ENCODE data around the gene WFDC12.

Gene WFDC12

DNA sequence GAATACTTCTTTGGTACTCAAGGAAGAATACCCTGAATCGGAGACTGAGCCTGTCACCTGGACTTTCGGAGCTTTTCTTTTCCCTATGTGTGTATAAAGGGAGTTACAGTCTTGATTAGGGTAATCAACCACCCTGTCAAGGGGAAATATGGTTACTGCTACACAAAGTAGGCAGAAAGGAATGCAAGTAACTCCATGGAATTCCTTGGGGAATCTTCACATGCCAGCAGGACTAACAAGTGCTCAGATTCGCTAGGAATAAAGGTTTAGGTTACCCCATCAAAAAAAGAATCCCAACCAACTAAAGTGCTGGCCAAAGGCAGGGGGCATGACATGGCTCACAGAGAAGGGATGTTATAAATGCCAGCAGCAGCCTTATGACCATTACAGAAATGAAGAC is 33.8 kb downstream of the WFDC12 start:
- no peak overlapping the region for H3K4me3 ChIP-seq (ENCODE audit: low read depth, low read length)
- TF ChIP-seq, protein P1, sequence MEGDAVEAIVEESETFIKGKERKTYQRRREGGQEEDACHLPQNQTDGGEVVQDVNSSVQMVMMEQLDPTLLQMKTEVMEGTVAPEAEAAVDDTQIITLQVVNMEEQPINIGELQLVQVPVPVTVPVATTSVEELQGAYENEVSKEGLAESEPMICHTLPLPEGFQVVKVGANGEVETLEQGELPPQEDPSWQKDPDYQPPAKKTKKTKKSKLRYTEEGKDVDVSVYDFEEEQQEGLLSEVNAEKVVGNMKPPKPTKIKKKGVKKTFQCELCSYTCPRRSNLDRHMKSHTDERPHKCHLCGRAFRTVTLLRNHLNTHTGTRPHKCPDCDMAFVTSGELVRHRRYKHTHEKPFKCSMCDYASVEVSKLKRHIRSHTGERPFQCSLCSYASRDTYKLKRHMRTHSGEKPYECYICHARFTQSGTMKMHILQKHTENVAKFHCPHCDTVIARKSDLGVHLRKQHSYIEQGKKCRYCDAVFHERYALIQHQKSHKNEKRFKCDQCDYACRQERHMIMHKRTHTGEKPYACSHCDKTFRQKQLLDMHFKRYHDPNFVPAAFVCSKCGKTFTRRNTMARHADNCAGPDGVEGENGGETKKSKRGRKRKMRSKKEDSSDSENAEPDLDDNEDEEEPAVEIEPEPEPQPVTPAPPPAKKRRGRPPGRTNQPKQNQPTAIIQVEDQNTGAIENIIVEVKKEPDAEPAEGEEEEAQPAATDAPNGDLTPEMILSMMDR (IDR thresholded peaks at IDR 0.05; ENCODE audit: low read depth, low read length): no peak

DNA sequence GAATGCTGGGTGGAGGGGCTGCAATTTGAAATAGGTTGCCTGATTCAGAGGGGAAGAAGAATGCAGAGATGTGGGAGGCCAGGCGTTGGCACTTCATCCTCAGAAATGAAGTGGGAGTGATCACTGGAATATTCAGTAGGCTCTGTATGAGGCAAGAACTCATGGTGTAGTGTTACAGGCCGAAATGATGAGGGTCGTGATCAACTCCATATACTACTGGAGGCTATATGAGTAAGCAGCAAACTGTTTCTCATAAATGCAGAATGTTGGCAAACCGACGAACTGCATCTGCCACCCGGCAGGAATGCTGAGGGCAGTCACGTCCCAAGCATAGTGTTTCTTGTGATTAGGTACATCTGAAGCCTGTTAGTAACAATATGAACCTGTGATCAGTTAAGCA is 36.0 kb downstream of the WFDC12 start:
- TF ChIP-seq, protein P1 (IDR thresholded peaks at IDR 0.05; ENCODE audit: low read depth, low read length): no peak
- H3K4me3 ChIP-seq (ENCODE audit: low read depth, low read length): no peak overlapping the region

DNA sequence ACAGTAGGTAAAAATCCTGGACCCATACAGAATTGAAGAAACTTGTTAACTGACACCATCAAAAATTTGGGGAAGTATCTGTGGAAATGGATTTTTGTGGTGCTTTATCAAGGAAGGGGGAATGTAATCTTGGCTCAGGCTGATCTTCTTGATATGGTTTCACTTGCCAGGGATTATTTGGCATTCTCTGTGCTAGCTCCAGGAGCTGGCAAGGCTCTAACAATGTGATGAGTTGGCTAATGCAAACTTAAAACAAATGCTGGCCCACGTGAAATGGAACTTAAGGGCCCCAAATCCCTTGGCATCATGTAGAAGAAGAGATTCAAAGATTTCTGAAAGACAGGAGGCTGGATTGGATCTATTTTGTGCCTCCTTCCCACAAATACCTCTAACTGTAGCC is 36.5 kb downstream of the WFDC12 start:
- no peak overlapping the region for H3K4me3 ChIP-seq (ENCODE audit: low read depth, low read length)
- TF ChIP-seq, protein P1 (IDR thresholded peaks at IDR 0.05; ENCODE audit: low read depth, low read length): no peak

DNA sequence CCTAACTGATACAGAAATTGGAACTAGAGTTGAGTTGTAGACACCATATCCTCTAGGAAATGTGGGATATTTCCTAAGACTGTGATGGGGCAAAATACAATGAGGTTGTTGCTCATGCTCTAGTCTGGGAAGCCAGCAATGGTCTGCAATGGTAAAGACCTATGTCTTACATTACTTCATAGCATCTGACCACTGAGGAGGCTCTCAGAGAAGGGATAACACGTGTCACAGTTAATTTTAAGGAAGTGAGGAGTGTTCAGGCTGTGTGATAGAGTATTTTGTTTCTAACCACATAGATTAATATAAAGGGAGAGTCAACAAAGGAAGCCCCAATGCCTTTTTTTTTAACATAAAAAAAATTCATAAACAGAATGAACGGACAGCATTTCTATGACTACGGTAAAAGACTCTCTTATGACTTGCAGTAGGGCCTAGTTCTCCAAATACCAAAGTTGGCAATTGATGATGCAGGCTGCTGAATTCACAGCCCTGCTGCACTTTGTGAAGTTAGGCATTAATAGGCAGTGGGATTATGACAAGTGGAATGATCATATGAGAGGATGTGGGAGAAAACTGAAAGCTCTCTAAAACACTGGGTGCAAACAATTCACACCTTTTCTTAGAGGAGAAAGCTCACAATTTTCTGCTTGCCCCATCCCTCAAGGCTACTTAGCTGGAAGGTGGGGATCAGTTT is 37.0 kb downstream of the WFDC12 start:
- TF ChIP-seq, protein P1 (IDR thresholded peaks at IDR 0.05; ENCODE audit: low read depth, low read length): no peak
- no peak overlapping the region for H3K4me3 ChIP-seq (ENCODE audit: low read depth, low read length)

DNA sequence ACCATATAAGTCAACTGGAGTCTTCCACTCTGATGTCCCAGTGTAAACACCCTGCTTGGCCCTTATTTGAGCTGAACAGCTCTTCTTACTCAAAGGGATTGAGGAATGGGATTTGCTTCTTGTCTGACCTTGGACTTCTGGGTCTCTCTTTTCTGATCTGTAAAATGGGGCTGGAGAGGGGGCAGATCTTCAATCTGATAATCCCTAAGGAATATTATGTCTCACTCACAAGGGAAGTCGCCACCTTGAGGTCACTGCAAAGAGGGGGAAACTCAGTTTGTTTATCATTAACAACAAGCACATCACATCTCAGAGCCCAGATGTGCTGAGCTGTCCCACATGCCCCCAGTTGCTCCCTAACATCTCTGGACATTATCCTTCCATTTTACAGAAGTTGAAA is 38.4 kb downstream of the WFDC12 start:
- TF ChIP-seq, protein P1 (IDR thresholded peaks at IDR 0.05; ENCODE audit: low read depth, low read length): no peak
- H3K4me3 ChIP-seq (ENCODE audit: low read depth, low read length): no peak overlapping the region

DNA sequence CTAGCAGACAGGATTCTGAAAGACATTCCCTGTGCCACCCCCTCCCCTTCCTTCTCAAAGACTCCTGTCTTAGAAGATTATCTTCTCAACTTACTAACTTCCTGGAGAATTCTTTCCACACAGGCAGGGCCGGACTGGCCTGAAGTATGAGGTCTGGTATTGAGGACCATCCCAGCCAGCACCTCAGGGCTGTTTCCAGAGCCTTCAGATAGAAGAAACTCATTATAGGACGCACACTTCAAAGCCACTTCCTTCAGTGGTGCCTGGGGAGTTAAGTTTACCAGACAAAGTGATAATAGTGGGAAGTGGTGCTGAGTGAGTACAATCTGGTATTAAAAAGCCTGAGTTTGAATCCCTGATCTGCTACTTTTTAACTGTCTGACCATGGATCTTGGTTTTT is 39.0 kb downstream of the WFDC12 start:
- H3K4me3 ChIP-seq (ENCODE audit: low read depth, low read length): no peak overlapping the region
- TF ChIP-seq, protein P1 (IDR thresholded peaks at IDR 0.05; ENCODE audit: low read depth, low read length): no peak

DNA sequence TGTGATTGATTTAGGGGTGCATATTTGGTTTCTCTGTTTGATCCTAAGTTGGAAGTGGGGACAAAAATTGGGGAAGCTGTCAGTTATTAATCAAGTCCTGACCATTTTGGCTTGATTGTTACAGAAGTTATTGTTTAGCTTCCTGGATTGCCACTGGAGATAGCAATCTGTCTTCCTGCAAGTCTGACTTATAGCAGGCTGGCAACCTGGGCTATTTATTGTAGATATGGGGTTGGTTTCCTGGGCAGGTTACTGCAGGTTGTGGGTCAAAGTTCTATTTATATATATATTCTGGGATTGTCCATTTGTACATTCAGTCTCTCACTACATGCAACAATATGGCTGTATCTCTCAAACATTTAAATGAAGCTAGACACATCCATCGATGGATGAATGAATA is 41.1 kb downstream of the WFDC12 start:
- TF ChIP-seq, protein P1 (IDR thresholded peaks at IDR 0.05; ENCODE audit: low read depth, low read length): no peak
- H3K4me3 ChIP-seq (ENCODE audit: low read depth, low read length): no peak overlapping the region

Data from WI38 (cell line).